ENCODE data around the gene ADAP1.

DNA sequence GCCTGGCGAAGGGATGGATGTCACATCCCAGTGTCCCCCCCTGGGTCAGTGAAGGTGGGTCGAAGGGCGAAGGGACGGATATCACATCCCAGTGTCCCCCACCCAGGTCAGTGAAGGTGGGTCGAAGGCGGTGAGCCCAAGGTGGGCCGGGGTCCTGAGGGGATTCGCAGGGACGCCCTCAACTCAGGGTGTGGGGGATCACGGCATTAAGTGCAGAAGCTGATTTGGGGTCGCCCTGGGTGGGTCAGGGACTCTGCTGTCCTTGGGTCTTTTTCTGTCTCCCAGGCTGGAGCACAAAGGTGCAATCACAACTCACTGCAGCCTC is 21.9 kb downstream of the ADAP1 start:
- TF ChIP-seq, protein P1, sequence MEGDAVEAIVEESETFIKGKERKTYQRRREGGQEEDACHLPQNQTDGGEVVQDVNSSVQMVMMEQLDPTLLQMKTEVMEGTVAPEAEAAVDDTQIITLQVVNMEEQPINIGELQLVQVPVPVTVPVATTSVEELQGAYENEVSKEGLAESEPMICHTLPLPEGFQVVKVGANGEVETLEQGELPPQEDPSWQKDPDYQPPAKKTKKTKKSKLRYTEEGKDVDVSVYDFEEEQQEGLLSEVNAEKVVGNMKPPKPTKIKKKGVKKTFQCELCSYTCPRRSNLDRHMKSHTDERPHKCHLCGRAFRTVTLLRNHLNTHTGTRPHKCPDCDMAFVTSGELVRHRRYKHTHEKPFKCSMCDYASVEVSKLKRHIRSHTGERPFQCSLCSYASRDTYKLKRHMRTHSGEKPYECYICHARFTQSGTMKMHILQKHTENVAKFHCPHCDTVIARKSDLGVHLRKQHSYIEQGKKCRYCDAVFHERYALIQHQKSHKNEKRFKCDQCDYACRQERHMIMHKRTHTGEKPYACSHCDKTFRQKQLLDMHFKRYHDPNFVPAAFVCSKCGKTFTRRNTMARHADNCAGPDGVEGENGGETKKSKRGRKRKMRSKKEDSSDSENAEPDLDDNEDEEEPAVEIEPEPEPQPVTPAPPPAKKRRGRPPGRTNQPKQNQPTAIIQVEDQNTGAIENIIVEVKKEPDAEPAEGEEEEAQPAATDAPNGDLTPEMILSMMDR (conservative IDR thresholded peaks at IDR 0.05; ENCODE audit: low read depth, low read length) = no peak
- no peak for TF ChIP-seq EZH2 (IDR thresholded peaks at IDR 0.05; ENCODE audit: low read length, unreplicated experiment)

Measured in PC-3 (cell line).